Measurements from ENCODE around the gene FAM171A2. TPM values are rescaled to one million over a fixed set of nuclear protein-coding genes. Genes with fewer than 3 reads are reported as not detected.

The FAM171A2 gene
- total and polyA plus RNA-seq, 10 of the 15 experiments (the other 5 are each of a cell fraction or from before 2014, with no cell fraction given) = 0.08 to 1.7 (median 0.27) TPM; not detected in 2

DNA sequence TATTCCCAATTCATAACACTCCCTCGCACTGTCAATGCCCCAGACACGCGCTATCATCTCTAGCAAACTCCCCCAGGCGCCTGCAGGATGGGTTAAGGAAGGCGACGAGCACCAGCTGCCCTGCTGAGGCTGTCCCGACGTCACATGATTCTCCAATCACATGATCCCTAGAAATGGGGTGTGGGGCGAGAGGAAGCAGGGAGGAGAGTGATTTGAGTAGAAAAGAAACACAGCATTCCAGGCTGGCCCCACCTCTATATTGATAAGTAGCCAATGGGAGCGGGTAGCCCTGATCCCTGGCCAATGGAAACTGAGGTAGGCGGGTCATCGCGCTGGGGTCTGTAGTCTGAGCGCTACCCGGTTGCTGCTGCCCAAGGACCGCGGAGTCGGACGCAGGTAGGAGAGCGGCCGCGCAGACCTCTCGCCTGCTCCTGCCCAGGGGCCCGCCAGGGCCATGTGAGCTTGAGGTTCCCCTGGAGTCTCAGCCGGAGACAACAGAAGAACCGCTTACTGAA is 18.7 kb downstream of the FAM171A2 start, which contains the start of gene GRN (continued):
- TF ChIP-seq IRF5 (IDR thresholded peaks at IDR 0.05; ENCODE audit: borderline replicate concordance) = no peak
- TF ChIP-seq MXI1 (IDR thresholded peaks at IDR 0.05; ENCODE audit: low read depth, low read length) = peak; percentile 45
- TF ChIP-seq RB1 (IDR thresholded peaks at IDR 0.05; ENCODE audit: borderline replicate concordance) = no peak
- TF ChIP-seq SUPT20H (IDR thresholded peaks at IDR 0.05; ENCODE audit: borderline replicate concordance, control insufficient read depth, low read depth, low read length) = no peak
- TF ChIP-seq CREM (IDR thresholded peaks at IDR 0.05; ENCODE audit: low read depth) = no peak
- TF ChIP-seq SPI1 (IDR thresholded peaks at IDR 0.05; ENCODE audit: borderline replicate concordance, insufficient read depth, low read depth, low read length) = peak; percentile 39; the same call in 1 of the 2 replicates
- no peak for TF ChIP-seq RELA (IDR thresholded peaks at IDR 0.05; ENCODE audit: borderline replicate concordance, partially characterized antibody)
- TF ChIP-seq POLR2A (IDR thresholded peaks at IDR 0.05; ENCODE audit: low read depth, low read length) = peak; percentile 92
- peak; percentile 75 for TF ChIP-seq SKIL (IDR thresholded peaks at IDR 0.05; ENCODE audit: low read depth, poor library complexity, severe bottlenecking)
- TF ChIP-seq, protein P1, sequence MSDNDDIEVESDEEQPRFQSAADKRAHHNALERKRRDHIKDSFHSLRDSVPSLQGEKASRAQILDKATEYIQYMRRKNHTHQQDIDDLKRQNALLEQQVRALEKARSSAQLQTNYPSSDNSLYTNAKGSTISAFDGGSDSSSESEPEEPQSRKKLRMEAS (IDR thresholded peaks at IDR 0.05; ENCODE audit: low read depth, low read length) = peak; percentile 71
- TF ChIP-seq, protein P2, sequence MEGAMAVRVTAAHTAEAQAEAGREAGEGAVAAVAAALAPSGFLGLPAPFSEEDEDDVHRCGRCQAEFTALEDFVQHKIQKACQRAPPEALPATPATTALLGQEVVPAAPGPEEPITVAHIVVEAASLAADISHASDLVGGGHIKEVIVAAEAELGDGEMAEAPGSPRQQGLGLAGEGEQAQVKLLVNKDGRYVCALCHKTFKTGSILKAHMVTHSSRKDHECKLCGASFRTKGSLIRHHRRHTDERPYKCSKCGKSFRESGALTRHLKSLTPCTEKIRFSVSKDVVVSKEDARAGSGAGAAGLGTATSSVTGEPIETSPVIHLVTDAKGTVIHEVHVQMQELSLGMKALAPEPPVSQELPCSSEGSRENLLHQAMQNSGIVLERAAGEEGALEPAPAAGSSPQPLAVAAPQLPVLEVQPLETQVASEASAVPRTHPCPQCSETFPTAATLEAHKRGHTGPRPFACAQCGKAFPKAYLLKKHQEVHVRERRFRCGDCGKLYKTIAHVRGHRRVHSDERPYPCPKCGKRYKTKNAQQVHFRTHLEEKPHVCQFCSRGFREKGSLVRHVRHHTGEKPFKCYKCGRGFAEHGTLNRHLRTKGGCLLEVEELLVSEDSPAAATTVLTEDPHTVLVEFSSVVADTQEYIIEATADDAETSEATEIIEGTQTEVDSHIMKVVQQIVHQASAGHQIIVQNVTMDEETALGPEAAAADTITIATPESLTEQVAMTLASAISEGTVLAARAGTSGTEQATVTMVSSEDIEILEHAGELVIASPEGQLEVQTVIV (IDR thresholded peaks at IDR 0.05; ENCODE audit: borderline replicate concordance, partially characterized antibody) = no peak
- TF ChIP-seq NFYB (IDR thresholded peaks at IDR 0.05; ENCODE audit: insufficient read depth, low read depth, low read length) = peak; percentile 96
- TF ChIP-seq EP300 (IDR thresholded peaks at IDR 0.05; ENCODE audit: borderline replicate concordance in 1 of 2, control insufficient read depth in 1 of 2, low read depth in 2 of 2, low read length in 2 of 2) = no peak
- TF ChIP-seq EGR1 (IDR thresholded peaks at IDR 0.05; ENCODE audit: borderline replicate concordance in 1 of 2, low read depth in 2 of 2, low read length in 2 of 2) = no peak
- peak; percentile 86; the same call in 1 of the 2 replicates for TF ChIP-seq POLR2AphosphoS2 (IDR thresholded peaks at IDR 0.05; ENCODE audit: low read depth, low read length)
- TF ChIP-seq, protein P3, sequence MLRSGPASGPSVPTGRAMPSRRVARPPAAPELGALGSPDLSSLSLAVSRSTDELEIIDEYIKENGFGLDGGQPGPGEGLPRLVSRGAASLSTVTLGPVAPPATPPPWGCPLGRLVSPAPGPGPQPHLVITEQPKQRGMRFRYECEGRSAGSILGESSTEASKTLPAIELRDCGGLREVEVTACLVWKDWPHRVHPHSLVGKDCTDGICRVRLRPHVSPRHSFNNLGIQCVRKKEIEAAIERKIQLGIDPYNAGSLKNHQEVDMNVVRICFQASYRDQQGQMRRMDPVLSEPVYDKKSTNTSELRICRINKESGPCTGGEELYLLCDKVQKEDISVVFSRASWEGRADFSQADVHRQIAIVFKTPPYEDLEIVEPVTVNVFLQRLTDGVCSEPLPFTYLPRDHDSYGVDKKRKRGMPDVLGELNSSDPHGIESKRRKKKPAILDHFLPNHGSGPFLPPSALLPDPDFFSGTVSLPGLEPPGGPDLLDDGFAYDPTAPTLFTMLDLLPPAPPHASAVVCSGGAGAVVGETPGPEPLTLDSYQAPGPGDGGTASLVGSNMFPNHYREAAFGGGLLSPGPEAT (IDR thresholded peaks at IDR 0.05; ENCODE audit: low read depth) = peak; percentile 92
- peak; percentile 62; the same call in 1 of the 2 replicates for TF ChIP-seq RFX5 (IDR thresholded peaks at IDR 0.05; ENCODE audit: low read depth, low read length)
- TF ChIP-seq PML (IDR thresholded peaks at IDR 0.05; ENCODE audit: low read length) = peak; percentile 77
- TF ChIP-seq CREB1 (IDR thresholded peaks at IDR 0.05; ENCODE audit: low read depth) = peak; percentile 50
- no peak for TF ChIP-seq SMC3 (IDR thresholded peaks at IDR 0.05; ENCODE audit: borderline replicate concordance, low read length)
